GM12865 (cell line): ENCODE results near the gene DLG2.

ENCODE experiments used
- DNase-seq: peaks from one replicate; pipeline ENCODE4 v3.0.0; 2010; ENCODE audit warnings: low read depth
- H3K4me3 ChIP-seq: 2 replicates; pipeline ENCODE4 v1.5.1; 2011; ENCODE audit warnings: mild to moderate bottlenecking, low read depth, low read length, control low read depth
- TF ChIP-seq, protein P1 (sequence below): IDR thresholded peaks from 2 replicates; pipeline ENCODE4 v1.5.1; 2011; ENCODE audit warnings: low read length, control low read depth, low read depth, inconsistent platforms; ENCODE audit not compliant: insufficient read depth; ENCODE audit errors: missing control alignments

The DLG2 gene

DNA sequence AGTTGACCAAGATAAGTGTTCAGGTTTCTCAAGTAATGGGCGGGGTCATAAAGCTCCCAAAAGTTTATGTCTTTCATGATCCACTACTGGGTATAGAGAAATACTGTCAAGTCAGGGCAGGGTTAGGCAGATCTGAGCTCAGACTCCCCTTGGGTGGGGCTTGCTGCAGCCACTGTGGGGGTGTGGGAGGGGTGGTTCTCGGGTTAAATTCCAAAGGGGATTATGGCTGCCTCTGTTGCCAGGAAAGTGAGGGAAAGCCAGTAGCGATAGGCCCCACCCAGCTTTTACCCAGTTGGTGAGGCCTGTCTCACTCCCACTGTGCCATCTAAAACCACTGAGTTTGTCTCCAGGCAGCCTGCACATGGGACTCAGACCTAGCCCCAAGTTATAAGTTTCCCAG lies 37.8 kb downstream of the DLG2 start:
- TF ChIP-seq, protein P1, sequence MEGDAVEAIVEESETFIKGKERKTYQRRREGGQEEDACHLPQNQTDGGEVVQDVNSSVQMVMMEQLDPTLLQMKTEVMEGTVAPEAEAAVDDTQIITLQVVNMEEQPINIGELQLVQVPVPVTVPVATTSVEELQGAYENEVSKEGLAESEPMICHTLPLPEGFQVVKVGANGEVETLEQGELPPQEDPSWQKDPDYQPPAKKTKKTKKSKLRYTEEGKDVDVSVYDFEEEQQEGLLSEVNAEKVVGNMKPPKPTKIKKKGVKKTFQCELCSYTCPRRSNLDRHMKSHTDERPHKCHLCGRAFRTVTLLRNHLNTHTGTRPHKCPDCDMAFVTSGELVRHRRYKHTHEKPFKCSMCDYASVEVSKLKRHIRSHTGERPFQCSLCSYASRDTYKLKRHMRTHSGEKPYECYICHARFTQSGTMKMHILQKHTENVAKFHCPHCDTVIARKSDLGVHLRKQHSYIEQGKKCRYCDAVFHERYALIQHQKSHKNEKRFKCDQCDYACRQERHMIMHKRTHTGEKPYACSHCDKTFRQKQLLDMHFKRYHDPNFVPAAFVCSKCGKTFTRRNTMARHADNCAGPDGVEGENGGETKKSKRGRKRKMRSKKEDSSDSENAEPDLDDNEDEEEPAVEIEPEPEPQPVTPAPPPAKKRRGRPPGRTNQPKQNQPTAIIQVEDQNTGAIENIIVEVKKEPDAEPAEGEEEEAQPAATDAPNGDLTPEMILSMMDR: no peak
- no peak for DNase-seq
- no peak overlapping the region for H3K4me3 ChIP-seq

DNA sequence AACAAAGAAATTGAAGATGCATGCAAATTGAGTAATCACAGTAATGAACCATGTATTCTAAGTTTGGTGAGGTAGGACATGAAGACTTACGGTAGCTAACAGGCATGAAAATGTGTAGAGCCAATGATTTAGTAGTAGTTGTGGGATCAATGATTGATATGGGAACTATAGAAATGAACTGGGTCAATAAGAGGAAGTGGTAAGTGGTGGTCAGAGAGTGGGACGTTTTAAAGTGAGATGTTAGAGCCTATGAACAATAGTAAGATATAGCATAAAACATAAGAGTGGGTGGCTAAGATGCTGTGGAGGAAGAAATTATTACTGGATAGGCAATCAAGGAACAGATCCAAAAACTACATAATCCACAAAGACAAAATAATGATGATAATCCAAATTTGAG lies 45.0 kb downstream of the DLG2 start:
- no peak overlapping the region for H3K4me3 ChIP-seq
- DNase-seq: no peak
- TF ChIP-seq, protein P1: no peak

DNA sequence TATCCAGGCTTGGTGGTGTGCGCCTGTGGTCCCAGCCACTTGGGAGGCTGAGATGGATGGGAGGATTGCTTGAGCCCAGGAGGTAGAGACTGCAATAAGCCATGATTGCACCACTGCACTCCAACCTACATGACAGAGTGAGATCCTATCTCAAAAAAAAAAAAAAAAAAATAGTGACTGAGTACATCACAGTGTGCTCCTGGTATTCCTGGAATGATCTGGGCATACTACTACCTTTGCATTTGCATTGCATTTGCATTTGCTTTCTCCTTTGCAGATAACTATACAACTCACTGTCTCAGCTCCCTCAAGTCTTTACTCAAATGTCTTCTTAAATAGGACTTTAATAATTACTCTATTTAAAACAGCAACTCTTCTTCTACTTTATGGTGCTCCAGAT lies 51.8 kb downstream of the DLG2 start:
- no peak overlapping the region for H3K4me3 ChIP-seq
- no peak for DNase-seq
- TF ChIP-seq, protein P1: no peak

DNA sequence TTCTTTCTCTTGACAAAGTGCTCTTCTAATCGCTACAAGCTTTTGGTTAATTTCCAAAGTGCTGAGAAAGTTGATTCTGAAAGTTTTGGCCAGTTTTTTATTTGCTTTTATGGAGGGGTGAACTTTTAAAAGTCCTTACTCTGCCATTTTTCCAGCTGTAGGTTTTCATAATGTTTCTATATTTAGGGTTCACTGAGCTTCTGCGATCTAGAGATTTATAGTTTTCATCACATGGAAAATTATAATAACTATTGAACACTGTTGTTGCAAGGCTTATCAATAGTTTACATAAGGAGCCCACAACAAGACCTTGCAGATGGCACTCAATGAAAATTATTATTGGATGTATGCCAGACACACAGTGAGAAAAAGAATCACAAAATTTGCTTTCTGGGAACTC lies 55.1 kb downstream of the DLG2 start:
- no peak overlapping the region for H3K4me3 ChIP-seq
- TF ChIP-seq, protein P1: no peak
- no peak for DNase-seq

DNA sequence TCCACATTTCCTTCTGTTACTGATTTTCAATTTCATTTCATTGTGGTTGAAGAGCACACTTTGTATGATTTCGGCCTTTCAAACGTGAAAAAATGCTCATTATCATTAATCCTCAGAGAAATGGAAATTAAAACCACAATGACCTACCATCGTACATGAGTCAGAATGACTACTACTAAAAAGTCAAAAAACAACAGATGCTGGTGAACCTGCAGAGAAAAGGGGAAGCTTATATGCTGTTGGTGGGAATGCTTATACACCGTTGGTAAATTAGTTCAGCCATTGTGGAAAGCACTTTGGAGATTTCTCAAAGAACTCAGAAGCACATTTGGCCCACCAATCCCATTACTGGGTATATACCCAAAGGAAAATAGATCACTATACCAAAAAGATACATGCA lies 57.6 kb downstream of the DLG2 start:
- TF ChIP-seq, protein P1: no peak
- no peak for DNase-seq
- no peak overlapping the region for H3K4me3 ChIP-seq

DNA sequence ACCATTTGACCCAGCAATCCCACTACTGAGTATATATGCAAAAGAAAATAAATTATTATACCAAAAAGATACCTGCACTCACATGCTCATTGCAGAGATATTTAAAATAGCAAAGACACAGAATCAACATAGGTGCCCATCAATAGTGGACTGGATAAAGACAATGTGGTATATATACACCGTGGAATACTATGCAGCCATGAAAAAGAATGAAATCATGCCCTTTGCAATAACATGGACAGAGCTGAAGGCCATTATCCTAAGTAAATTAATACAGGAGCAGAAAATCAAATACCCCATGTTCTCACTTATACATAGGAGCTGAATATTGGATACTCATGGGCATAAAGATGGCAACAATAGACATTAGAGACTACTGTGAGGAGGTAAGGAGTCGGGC lies 68.7 kb downstream of the DLG2 start:
- TF ChIP-seq, protein P1: no peak
- no peak overlapping the region for H3K4me3 ChIP-seq

DNA sequence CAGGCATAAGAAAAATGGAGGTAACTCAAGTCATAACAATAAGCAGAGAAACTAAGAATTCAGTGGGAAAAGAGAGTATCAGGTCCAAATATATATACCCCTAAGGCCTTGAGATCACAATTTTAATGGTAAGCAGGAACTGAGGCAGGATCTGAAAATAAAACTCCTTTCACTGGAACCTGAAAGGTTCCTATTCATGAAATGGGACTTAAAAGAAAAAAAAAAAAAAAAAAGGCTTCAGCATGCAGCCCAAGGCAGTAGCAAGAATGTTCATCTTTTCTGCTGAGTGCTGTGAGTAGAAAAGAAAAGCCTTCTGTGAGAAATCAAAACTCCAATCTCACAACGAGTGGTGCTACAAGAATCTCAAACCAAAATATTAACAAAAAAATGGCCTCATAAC lies 75.3 kb downstream of the DLG2 start:
- no peak overlapping the region for H3K4me3 ChIP-seq
- TF ChIP-seq, protein P1: no peak
- DNase-seq: no peak

More for the DNA sequence above, 68.7 kb downstream of the DLG2 start:
- no peak for DNase-seq
